Measurements from ENCODE around the gene HOXC10. TPM values are rescaled to one million over a fixed set of nuclear protein-coding genes. Genes with fewer than 3 reads are reported as not detected.

Gene HOXC10
- total and polyA plus RNA-seq, 10 of the 15 experiments (the other 5 are each of a cell fraction or from before 2014, with no cell fraction given): 0.59 TPM; not detected in 9

DNA sequence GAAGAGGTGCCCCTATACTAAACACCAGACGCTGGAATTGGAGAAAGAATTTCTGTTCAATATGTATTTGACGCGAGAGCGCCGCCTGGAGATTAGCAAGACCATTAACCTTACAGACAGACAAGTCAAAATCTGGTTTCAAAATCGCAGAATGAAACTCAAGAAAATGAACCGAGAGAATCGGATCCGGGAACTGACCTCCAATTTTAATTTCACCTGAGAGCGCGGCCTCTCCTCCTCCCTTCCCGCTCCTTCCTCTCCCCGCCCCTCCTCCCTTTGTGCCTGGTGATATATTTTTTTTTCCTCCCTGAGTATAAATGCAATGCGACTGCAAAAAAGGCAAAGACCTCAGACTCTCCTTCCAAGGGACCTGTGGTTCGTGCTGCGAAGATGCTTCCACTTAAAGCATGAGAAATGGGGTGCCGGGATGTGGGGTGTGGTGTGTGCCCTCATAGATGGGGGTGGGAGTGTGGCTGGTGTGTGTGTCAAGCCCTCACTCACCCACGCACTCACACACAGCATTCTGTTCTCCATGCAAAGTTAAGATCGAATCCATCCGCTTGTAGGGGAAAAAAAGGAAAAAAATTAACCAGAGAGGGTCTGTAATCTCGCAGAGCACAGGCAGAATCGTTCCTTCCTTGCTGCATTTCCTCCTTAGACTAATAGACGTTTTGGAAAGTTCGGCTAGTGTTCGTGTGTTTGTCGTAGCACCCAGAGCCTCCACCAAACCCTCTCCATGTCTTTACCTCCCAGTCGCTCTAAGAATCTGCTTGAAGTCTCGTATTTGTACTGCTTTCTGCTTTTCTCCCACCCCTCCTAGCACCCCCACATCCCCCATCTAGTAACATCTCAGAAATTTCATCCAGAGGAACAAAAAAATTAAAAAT lies 4.5 kb downstream of the HOXC10 start (continued):
- TF ChIP-seq ZNF207 (IDR thresholded peaks at IDR 0.05; ENCODE audit: borderline replicate concordance) (no peak), SP1 (IDR thresholded peaks at IDR 0.05; ENCODE audit: low read depth, low read length) (no peak), GABPA (IDR thresholded peaks at IDR 0.05; ENCODE audit: low read depth) (no peak), BRCA1 (IDR thresholded peaks at IDR 0.05; ENCODE audit: low read depth, low read length) (no peak), SREBF2 (IDR thresholded peaks at IDR 0.05; ENCODE audit: low read length) (no peak), POU2F2 (IDR thresholded peaks at IDR 0.05; ENCODE audit: borderline replicate concordance, low read depth, low read length) (0 out of 3 replicates have a peak, but pooled peaks have one; percentile 34), ZNF217 (IDR thresholded peaks at IDR 0.05) (no peak), SIX5 (IDR thresholded peaks at IDR 0.05; ENCODE audit: low read depth, low read length, severe bottlenecking) (peak; percentile 11), SMARCA5 (IDR thresholded peaks at IDR 0.05) (no peak), NR2F1 (conservative IDR thresholded peaks at IDR 0.05) (no peak), CBX5 (IDR thresholded peaks at IDR 0.05; ENCODE audit: low read depth) (no peak), RAD21 (IDR thresholded peaks at IDR 0.05; ENCODE audit: insufficient read depth, low read depth, low read length) (peak; percentile 49), SREBF1 (IDR thresholded peaks at IDR 0.05; ENCODE audit: low read length) (no peak), KLF5 (IDR thresholded peaks at IDR 0.05; ENCODE audit: partially characterized antibody) (no peak), EZH2 (IDR thresholded peaks at IDR 0.05; ENCODE audit: borderline replicate concordance, control insufficient read depth, low read depth, low read length) (0 out of 2 replicates have a peak, but pooled peaks have one; percentile 29), PML (IDR thresholded peaks at IDR 0.05; ENCODE audit: low read length) (no peak), ZSCAN29 (IDR thresholded peaks at IDR 0.05) (0 out of 2 replicates have a peak, but pooled peaks have one; percentile 73), MEF2A (IDR thresholded peaks at IDR 0.05; ENCODE audit: insufficient read depth, low read depth, low read length) (no peak), RAD51 (IDR thresholded peaks at IDR 0.05) (no peak), ZZZ3 (IDR thresholded peaks at IDR 0.05; ENCODE audit: control insufficient read depth, insufficient read length, low read depth) (no peak), WRNIP1 (IDR thresholded peaks at IDR 0.05; ENCODE audit: borderline replicate concordance, low read depth, low read length) (no peak), BMI1 (IDR thresholded peaks at IDR 0.05; ENCODE audit: borderline replicate concordance) (0 out of 2 replicates have a peak, but pooled peaks have one; percentile 31), FOXM1 (IDR thresholded peaks at IDR 0.05; ENCODE audit: low read depth, low read length) (0 out of 2 replicates have a peak, but pooled peaks have one; percentile 37), MTA2 (IDR thresholded peaks at IDR 0.05; ENCODE audit: low read depth) (0 out of 2 replicates have a peak, but pooled peaks have one; percentile 15), ETV6 (conservative IDR thresholded peaks at IDR 0.05 in 1 of 2, IDR thresholded peaks at IDR 0.05 in 1 of 2; ENCODE audit: borderline replicate concordance in 1 of 2, low read depth in 1 of 2) (0 out of 4 replicates have a peak, but pooled peaks of 1 of the 2 experiments have one; percentile 11), SMC3 (IDR thresholded peaks at IDR 0.05; ENCODE audit: borderline replicate concordance, low read length) (peak; percentile 48; the same call in 1 of the 2 replicates), GATAD2B (conservative IDR thresholded peaks at IDR 0.05; ENCODE audit: low read depth) (no peak), DPF2 (IDR thresholded peaks at IDR 0.05) (0 out of 2 replicates have a peak, but pooled peaks have one; percentile 16), NFYB (IDR thresholded peaks at IDR 0.05; ENCODE audit: insufficient read depth, low read depth, low read length) (no peak)
- TF ChIP-seq, protein P1, sequence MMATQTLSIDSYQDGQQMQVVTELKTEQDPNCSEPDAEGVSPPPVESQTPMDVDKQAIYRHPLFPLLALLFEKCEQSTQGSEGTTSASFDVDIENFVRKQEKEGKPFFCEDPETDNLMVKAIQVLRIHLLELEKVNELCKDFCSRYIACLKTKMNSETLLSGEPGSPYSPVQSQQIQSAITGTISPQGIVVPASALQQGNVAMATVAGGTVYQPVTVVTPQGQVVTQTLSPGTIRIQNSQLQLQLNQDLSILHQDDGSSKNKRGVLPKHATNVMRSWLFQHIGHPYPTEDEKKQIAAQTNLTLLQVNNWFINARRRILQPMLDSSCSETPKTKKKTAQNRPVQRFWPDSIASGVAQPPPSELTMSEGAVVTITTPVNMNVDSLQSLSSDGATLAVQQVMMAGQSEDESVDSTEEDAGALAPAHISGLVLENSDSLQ (IDR thresholded peaks at IDR 0.05): peak; percentile 4; the same call in 1 of the 2 replicates
- TF ChIP-seq, protein P2, sequence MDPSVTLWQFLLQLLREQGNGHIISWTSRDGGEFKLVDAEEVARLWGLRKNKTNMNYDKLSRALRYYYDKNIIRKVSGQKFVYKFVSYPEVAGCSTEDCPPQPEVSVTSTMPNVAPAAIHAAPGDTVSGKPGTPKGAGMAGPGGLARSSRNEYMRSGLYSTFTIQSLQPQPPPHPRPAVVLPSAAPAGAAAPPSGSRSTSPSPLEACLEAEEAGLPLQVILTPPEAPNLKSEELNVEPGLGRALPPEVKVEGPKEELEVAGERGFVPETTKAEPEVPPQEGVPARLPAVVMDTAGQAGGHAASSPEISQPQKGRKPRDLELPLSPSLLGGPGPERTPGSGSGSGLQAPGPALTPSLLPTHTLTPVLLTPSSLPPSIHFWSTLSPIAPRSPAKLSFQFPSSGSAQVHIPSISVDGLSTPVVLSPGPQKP (IDR thresholded peaks at IDR 0.05; ENCODE audit: low read depth, low read length): no peak
